Measurements from ENCODE around the gene ADGRA1.

Gene ADGRA1

DNA sequence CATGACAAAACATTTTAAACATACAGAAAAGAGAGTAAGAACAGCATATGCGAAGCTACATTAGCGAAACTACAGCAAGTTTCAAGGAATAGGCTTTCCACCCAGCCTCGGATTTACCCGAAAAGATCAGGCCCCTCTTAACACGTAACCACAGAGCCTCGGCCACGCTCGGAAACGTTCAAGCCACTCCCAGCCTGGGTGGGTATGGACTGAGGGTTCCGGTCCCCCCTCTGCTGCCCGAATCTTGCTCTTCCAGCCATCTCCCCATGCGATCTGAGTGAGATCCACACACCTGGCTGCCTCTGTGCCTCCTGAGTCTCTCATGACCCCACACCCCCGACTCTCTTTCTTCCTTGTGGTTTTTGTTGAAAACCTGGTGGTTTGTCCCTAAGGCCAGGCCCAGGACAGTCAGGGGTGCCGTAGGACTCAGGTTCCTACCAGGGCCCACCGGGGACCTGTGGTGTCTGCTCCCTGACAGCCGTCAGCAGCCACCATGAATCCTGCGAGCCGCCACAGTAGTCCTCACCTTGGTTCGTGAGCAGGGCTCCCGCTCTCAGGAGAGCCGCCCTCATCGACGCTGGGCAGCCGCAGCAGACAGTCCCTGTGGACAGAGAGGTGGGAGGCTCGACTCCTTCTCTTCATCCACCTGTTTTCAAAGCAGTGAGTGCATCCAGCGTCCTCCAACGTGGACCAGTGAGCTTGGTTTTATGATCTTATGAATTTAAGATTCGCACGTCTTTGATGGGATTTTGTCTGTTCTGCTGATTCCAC is 90.8 kb downstream of the ADGRA1 start:
- DNase-seq (ENCODE audit: low spot score), result no peak

GRCh38 chr10:133179128-133179520 is 91.4 kb downstream of the ADGRA1 start:
- DNase-seq (ENCODE audit: low spot score), result no peak

- no peak for DNase-seq (ENCODE audit: low spot score)
Measured at GRCh38 chr10:133179651-133180050, 91.9 kb downstream of the ADGRA1 start.

DNA sequence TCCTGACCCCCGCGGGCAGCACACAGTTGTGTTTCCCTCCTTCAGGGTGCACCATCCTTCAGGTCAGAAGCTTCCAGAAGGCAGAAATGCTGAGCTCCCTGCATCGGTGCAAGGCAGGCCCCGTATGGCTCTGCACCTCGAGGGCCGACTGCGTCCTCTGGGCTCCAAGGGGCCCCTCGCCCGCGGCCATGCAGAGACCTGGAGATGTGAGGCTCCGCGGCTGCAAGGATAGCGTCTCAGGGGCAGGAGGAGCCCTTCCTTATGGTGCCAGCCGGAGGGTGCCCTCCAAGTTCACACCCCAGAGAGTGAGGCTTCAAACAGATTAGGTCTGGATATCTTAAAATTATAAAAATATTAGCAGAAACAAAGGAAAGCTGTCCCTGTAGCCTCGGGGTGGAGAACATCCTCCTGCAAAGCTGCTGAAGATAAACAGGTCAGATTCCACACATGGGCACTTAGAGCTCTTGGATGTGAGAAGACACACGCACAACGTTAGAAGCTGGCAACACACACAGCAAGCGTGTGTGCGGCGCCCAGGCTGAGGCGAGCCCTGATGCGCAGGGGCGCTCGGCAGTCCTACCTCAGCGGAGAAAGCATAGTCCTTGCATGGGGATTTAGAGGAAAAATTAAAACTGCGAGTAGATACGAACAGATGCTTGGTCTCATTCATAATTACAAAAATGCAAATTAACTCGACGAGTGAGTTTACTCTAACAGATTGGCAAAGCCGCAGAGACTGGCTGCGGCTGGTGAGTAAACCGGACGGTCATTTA is 92.7 kb downstream of the ADGRA1 start:
- no peak for DNase-seq (ENCODE audit: low spot score)

DNA sequence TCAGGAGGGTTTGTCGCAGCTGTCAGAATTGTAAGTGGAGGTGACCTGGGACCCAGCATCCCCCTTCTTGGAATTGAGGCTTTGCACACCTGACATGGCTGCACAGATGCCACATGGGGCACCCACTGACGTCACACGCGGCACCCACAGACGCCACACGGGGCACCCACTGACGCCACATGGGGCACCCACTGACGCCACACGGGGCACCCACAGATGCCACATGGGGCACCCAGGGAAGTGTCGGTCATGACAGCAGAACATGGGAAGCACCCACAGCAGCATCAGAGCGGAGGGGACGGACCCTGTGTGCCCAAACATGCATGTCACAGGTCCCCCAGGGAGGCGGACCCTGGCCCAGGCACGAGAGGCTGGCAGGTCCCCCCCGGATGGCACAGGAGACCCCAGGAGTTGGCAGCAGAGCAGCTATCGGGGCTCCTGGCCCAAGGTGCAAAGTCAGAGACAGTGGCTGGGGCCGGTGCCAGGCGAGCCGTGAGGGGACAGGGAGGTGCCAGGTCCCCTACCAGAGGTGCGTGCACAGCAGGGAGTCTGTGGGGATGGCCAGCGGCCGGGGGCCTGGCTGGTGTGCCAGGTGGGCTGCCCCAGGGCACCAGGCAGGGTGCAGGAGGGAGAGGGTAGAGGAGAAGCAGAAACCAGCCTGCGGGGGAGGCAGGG is 93.4 kb downstream of the ADGRA1 start:
- DNase-seq (ENCODE audit: low spot score), result no peak
